Uterus (tissue), 2 donors: ENCODE data around the gene UPF2.
"Not testable (repeated sequence)": the region's sequence is repeated elsewhere in the genome, so short reads cannot be mapped to it uniquely, and the experiment has no call there.

ENCODE experiments used
- POLR2A ChIP-seq, 2 donors: fragments of 450-650 bp; IDR thresholded peaks; one replicate each; pipeline ENCODE4 v1.6.1; 2016; ENCODE audit warnings: antibody characterized with exemption in 2 of 2, mild to moderate bottlenecking in 1 of 2, moderate library complexity in 1 of 2
- TF ChIP-seq, protein P1 (sequence below), 4 experiments: fragments of 200-600 bp in 2 of 4; fragments of 450-650 bp in 2 of 4; sonication (generic) in 2 of 4; IDR thresholded peaks; one replicate each; pipeline ENCODE4 v1.5.1; 2016 to 2019; ENCODE audit warnings: antibody characterized with exemption in 4 of 4, mild to moderate bottlenecking in 2 of 4, moderate library complexity in 1 of 4

DNA sequence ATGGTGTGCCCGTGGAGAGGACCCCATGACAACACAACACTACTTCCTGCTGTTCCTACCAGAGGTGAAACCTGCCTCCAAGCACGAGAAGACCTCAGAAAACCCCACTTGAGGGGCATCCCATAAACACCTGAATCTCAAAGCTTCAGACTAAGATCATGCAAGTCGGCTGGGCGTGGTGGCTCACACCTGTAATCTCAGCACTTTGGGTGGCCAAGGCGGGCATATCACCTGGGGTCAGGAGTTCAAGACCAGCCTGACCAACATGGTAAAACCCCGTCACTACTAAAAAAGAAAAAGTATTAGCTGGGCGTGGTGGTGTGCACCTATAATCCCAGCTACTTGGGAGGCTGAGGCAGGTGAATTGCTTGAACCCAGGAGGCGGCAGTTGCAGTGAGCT is 153.3 kb downstream of the UPF2 start:
- TF ChIP-seq POLR2A (IDR thresholded peaks at IDR 0.05), result not testable (repeated sequence)
- TF ChIP-seq, protein P1, sequence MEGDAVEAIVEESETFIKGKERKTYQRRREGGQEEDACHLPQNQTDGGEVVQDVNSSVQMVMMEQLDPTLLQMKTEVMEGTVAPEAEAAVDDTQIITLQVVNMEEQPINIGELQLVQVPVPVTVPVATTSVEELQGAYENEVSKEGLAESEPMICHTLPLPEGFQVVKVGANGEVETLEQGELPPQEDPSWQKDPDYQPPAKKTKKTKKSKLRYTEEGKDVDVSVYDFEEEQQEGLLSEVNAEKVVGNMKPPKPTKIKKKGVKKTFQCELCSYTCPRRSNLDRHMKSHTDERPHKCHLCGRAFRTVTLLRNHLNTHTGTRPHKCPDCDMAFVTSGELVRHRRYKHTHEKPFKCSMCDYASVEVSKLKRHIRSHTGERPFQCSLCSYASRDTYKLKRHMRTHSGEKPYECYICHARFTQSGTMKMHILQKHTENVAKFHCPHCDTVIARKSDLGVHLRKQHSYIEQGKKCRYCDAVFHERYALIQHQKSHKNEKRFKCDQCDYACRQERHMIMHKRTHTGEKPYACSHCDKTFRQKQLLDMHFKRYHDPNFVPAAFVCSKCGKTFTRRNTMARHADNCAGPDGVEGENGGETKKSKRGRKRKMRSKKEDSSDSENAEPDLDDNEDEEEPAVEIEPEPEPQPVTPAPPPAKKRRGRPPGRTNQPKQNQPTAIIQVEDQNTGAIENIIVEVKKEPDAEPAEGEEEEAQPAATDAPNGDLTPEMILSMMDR (IDR thresholded peaks at IDR 0.05), result not testable (repeated sequence)
